ENCODE results near the gene DUOX1.

DUOX1 gene

DNA sequence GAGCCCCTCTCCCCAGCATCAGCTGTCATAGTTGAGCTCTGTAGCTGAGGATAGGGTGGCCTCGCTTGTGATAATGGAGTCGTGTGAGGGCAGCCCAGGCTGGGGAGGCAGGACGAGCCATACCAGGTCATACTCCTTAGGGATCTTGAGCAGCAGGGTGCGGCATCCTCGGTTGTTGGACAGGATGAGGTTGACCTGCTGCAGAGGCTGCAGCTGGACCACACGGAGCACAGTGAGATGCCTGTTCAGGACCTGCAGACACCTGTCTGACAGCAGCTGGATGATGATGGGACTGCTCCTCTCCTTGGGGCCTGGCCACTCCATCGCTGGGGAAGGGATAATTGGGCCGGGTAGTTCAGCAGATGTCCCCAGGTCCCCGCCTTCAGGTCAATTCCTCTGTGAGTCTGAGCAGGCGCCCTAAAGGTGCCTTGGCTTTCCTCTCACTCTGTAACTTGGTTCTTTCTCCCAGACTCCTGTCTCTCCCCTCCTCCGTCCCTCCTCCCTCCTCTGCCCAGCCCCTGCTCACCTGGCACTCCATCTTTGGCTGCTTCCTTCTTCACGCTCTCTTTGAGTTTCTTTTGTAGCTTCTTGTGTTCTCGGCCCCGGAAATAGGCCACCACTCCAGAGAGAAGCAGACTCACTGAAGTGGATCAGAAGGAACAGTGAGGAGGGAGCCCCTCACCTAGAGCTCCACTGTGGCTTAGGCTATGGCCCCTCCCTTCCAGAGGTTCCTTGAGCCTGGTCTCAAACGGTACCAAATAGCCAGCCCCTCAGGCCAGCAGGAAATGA, 23.6 kb upstream of the DUOX1 start:
- DNase-seq (ENCODE audit: low read depth, low spot score), result no peak

DNA sequence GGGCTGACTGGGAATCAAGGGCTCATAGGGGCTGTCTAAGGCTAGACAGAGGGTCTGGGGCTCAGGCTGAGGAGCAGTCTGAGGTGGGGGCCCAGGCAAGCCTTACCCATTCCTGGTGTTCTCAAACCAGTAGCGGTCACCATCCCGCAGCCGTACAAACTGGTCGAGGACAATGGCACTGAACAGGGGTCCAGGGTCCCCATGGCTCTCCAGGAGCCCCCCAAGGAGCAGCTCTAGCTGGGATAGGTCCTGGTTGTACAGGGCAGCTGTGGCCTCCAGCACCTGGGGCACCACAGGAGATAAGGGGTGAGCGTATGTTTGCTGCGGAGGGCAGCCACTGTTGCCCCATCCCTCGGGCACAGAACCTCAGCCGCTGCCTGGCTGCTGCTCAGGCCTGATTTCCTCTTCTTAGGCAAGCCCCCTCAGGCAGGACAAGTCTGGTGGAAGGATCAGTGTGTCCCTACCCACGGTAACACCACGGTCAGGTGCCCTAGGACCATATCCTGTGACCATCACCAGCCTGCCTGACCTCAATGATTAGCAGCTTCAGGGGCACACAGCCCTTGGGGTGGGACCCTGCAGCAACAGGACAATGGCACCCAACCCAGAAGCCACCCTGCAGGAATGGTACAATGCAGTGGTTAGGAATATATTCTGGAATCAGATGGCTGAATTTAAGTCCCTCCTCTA, 21.7 kb upstream of the DUOX1 start:
- no peak for DNase-seq (ENCODE audit: low read depth, low spot score)

- no peak for DNase-seq (ENCODE audit: low read depth, low spot score)
These were observed 19.5 kb upstream of the DUOX1 start for GRCh38 chr15:45110256-45110820.

DNA sequence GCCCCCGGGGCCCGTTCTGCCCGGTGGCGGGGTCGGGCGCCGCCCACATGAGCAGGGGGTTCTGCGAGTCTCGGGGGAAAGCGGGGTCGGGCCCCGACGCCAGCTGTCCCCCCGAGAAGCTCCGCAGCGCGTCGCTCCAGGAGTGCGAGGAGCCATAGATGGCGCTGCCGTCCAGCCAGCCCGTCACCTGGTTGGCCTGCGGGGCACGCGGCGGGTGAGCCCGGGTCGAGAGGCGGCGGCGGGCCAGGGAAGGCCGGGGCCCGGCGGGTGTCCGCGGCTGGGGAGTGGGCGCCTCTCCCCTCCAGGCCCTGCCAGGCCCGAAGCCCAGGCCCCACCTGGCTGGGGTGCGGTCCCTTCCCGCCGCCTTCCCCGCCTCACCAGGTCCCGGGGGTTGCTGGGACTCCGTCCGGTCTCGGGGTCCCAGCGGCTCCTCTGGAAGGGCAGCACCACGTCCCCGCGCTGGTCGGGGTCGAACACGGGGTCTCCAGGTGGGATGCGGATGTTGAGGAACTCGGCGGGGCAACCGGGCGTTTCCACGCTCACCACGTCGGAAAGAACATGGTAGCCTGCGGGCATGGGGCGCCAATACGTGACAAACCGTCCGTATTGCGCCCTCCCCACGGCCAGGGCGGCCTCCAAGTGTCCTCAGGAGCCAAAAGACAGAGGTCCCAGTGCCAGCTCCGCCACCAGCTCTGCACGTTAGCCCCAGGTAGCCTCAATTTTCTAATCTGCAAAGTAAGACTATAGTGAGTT, 18.2 kb upstream of the DUOX1 start:
- no peak for DNase-seq (ENCODE audit: low read depth, low spot score)

- DNase-seq (ENCODE audit: low read depth, low spot score), result no peak
These were observed 17.6 kb upstream of the DUOX1 start for GRCh38 chr15:45112143-45112590.

DNA sequence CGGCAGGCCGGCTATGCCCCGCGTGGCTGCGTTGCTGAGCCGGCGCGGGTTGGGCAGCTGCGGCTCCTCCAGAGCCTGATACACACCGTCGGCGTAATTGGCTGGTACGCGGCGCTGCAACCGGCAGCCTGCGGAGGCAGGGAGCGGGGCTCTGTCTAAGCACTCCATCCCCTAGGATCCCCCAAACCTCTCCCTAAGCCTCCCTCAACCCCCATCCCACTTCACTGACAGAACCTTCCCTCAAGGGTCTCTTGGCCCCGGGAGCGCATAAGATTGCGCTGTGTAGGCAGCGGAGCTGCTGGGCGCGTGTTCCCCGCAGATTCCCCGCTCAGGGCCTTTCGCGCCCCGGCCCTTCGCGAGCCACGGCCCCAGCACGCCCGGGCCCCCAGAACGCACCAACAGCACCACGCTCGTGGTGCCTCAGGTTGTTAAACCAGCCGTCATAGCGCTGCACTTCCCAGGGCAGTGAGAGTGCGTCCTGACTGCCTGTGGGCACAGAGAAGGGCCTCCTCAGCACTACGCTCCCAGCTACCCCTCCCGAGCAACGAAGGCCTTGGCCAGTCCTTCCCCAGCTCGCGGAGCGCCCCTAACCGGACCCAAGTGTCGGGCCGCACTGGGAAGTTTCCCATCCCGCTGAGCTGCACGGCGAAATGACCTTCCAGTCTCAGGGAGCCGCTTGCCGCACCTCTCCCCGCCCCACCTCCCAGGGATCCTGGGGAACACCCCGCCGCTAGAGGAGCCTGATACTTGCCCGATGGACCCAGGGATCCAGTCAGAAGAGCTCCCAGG, 17.0 kb upstream of the DUOX1 start:
- no peak for DNase-seq (ENCODE audit: low read depth, low spot score)

DNA sequence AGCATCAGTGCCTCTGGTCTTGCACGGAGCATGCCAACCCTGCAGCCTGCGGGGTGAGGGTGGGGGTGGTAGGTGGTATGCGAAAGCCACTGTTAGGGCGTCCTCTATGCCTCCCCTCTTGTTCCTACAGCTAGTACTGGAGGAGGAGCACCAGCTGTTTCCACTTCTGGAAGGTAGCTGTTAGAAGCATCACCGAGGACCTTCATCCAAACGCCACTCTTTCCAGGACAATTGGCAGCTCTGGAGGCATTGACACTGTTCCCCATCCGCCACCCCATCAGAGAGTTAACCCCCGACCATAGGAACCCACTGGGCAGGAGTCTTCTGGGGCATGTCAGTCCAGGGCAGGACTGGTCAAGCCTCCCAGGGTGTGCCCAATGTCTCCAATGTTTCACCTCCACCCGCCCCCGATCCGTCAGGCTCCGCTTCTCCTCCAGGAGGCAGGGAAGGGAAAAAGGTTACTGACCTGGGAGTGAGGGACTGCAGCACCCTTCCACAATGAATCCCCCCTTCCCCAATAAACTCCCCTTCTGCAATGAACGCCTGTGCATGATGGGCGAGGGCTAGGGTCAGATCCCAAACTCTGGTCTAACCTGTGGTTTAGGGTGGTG, 16.3 kb upstream of the DUOX1 start:
- no peak for DNase-seq (ENCODE audit: low read depth, low spot score)

DNA sequence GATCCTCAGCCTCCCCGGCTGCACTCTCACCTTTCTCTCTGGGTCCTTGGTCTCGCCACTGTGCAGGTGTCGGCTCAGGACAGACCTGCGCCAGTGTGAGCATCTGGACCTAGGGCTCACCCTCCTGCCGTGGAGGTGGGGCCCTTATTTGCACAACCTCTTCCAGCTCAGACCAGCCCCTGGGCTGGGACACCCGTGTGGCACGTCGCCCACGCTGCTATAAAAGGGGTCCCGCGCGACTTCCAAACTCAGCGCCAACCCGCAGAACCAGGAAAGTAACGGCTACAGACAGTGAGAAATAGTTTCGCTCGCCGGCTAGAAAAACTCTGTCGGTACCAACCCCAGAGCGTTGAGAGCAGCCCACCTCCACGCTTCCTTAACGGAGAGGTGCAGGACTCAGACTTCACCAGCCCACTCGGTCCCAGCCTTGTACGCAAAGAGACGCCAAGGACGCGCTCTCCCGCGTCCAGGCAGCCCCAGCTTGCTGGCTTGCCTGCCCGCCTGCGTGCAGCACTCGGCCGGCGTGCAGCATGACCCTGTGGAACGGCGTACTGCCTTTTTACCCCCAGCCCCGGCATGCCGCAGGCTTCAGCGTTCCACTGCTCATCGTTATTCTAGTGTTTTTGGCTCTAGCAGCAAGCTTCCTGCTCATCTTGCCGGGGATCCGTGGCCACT, 15.6 kb upstream of the DUOX1 start, which contains the start of the genes DUOX2 and DUOXA2:
Gene DUOX2, minus strand, starts transcription at position 97 of the 675 bp plus-strand sequence. CDS start 761 bp downstream, outside the sequence.
Gene DUOXA2, plus strand, starts transcription at position 251 of the 675 bp plus-strand sequence. Its CDS starts 280 bp downstream, at position 531.
- DNase-seq (ENCODE audit: low read depth, low spot score), result no peak

- DNase-seq (ENCODE audit: low read depth, low spot score), result no peak
These were observed 15.1 kb upstream of the DUOX1 start for GRCh38 chr15:45114751-45115085.

GRCh38 chr15:45115312-45115820, 14.4 kb upstream of the DUOX1 start:
- no peak for DNase-seq (ENCODE audit: low read depth, low spot score)

DNA sequence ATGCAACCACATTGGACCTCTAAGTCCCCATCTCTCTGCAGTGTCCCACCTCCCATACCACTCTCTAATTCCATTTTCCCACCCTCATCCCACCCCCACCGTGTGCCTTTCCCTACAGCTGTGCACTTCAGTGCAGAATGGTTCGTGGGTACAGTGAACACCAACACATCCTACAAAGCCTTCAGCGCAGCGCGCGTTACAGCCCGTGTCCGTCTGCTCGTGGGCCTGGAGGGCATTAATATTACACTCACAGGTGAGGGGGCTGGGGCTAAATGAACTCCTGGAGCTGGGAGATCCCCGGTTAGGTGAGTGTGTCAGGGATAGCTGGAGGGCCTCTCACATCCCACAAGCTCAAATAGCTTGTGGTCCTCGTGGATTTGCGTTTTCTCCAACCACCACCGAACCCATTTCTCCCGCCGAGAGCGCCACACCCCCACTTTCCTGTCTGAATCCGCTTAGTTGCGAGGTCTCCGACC, 13.8 kb upstream of the DUOX1 start:
- no peak for DNase-seq (ENCODE audit: low read depth, low spot score)

- no peak for DNase-seq (ENCODE audit: low read depth, low spot score)
These were observed 13.1 kb upstream of the DUOX1 start for GRCh38 chr15:45116482-45117307.

- no peak for DNase-seq (ENCODE audit: low read depth, low spot score)
These were observed 12.3 kb upstream of the DUOX1 start for GRCh38 chr15:45117308-45118130.

DNA sequence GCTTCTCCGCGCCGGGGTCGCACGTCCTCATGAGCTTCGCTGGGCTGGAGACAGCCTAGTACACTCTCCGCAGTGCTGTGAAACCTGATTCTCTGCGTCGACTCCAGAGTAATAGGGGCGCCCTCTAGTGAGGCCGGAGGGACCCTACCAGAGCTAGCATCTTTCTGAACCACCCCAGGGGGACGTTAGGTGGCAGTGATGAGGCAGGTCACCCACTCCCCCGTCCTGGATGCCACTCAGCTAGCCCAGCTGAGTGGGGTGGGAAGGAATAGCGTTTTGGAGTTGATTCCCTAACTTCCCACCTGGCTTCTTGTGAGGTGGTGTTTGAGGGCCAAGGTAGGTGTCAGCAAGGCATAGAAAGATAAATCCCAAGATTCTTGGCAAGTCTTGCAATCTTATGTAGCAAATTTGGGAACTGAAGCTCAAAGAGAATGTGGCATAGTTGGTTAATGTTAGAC, 11.6 kb upstream of the DUOX1 start:
- DNase-seq (ENCODE audit: low read depth, low spot score), result peak; percentile 78

DNA sequence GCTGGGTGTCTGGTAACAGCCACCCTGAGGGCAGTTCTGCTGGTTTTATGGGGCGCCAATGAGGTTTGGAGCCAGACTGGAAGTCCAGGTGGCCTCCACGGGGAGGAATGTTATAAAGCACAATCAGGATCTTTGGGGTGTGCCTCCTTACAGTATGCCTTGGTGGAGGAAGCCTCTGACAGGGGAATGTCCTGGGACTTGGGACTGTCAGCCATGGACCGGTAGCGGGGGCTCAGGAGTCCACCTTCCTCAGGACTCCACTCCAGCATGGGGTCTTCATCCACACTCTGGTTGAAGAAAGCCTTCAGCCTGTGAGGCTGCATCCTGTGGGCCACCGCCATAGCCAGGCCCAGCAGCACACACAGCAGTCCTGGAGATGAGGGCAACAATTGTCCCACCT, 10.8 kb upstream of the DUOX1 start:
- no peak for DNase-seq (ENCODE audit: low read depth, low spot score)

GRCh38 chr15:45120081-45120972, 9.5 kb upstream of the DUOX1 start:
- no peak for DNase-seq (ENCODE audit: low read depth, low spot score)

DNA sequence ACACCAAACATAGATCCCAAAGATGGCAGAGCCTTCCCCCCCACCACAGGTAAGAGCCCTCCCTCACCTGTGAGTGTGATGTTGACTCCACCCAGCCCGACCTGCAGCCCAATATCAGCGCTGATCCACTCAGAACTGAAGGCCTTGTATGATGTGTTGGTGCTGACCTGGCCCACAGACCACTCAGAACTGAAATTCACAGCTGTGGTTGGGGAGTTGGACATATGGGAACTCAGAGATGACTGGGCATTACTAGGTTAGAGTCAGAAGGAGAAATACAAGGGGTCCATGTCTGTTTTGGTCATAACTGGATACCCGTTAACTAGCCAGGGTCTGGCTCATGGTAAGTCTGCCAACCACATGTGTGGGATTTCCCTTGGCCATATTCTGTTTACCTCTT, 8.8 kb upstream of the DUOX1 start:
- DNase-seq (ENCODE audit: low read depth, low spot score), result no peak

All from iPS DF 19.7 (cell line).